HG02970 (cell line): ENCODE data around the gene ZSWIM1.

ENCODE experiments used
- ATAC-seq: cut with Tn5 transposase; IDR thresholded peaks from one replicate; pipeline ENCODE4 v1.9.1; 2021; ENCODE audit warnings: mild to moderate bottlenecking, moderate library complexity, moderate number of reproducible peaks; ENCODE audit not compliant: unreplicated experiment, low FRiP score

The ZSWIM1 gene

DNA sequence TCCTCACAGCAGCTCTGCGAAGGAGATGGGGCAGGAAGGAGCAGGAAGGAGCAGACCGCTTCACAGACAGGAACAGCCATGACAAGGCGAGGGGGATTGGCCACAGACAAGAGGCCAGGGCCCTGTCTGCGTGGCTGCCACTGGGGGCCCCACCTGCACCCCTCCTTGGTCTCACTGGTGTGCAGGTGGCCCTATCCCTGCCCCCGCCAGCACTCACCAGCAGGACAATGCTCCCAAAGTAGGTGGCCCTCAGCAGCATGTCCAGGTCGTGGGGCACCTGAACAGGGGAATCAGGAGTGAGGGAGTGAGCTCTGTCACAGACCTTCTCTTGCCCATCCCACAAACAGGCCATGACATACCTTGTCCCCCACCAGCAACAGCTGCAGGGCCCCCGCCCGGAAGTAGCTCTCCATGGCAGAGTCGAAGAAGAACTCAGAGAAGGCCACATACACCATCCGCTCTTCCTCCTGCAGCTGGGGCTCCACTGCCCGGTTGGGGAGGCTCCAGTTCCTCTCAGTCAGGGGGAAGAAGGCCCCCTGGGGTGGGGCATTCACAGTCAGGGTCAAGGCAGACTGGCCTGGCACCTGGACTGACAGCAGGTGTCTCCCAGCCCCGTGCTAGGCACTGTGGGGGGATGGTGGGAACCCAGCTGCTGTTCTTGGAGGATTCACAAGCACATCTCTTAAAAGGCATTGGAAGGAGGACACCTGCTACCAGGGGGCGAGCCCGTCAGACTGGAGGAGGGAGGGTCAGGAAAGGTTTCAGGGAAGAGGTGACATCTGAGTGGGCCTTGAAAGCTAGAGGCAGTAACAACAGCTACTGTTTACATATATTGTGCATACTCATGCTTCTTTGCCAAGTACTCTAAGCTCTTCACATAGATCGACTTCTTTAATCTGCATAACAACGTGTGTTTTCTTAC, 23.8 kb downstream of the ZSWIM1 start:
- ATAC-seq = no peak

GRCh38 chr20:45905505-45906079, 24.6 kb downstream of the ZSWIM1 start:
- no peak for ATAC-seq

GRCh38 chr20:45907219-45907948, 26.4 kb downstream of the ZSWIM1 start:
- ATAC-seq = no peak

DNA sequence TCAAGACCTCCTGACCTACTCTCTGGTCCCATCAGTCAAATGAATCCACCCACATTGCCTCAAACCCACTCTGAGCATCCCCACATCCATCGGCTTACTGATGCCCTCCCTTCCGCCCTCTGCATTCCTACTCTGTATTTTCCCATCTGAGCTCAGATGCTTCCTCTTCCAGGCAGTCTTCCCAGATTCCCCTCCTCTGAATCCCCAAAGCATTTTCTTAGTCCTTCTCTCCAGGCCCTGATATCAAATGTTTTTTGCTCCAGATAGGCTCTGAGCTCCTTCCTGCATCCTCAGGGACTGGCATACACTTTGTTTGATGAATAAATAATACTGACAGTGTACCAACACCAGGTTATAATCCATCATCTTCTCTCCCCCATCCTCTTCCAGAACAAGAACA, 27.1 kb downstream of the ZSWIM1 start:
- ATAC-seq = no peak

- ATAC-seq = no peak
Observed at GRCh38 chr20:45909336-45909808, 28.3 kb downstream of the ZSWIM1 start.

DNA sequence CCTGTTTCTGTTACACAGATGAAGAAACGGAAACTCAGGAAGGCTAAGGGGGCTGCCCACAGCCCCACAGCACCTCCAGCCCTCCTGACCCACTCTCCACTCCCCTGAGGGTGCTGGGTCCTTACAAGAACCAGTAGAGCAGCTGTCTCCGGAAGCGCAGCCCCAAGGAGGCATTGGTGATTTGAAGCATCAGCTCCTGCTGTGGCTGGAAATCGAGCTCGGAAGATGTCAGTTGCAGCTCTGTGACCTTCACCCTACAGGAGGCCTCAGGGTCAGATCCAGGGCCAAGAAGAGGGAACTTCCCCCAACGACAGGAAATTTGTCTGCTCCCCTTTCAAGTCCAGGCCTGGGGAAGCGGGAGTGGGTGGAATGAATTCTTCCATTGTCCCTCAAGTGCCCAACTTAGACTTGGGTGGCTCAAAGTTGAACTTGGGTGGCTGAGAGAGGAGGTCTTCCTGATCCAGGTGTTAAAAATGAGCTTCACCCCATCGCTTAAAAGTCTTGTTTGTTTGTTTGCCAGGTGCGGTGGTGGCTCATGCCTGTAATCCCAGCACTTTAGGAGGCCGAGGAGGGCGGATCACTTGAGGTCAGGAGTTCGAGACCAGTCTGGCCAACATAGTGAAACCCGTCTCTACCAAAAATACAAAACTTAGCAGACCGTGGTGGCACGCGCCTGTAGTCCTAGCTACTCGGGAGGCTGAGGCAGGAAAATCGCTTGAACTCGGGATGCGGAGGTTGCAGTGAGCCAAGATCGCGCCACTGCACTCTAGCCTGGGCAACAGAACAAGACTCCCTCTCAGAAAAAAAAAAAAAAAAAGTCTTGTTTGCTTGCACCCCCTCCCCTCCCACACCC, 29.0 kb downstream of the ZSWIM1 start:
- ATAC-seq = no peak

GRCh38 chr20:45910670-45911485, 29.9 kb downstream of the ZSWIM1 start:
- peak; percentile 91 for ATAC-seq

DNA sequence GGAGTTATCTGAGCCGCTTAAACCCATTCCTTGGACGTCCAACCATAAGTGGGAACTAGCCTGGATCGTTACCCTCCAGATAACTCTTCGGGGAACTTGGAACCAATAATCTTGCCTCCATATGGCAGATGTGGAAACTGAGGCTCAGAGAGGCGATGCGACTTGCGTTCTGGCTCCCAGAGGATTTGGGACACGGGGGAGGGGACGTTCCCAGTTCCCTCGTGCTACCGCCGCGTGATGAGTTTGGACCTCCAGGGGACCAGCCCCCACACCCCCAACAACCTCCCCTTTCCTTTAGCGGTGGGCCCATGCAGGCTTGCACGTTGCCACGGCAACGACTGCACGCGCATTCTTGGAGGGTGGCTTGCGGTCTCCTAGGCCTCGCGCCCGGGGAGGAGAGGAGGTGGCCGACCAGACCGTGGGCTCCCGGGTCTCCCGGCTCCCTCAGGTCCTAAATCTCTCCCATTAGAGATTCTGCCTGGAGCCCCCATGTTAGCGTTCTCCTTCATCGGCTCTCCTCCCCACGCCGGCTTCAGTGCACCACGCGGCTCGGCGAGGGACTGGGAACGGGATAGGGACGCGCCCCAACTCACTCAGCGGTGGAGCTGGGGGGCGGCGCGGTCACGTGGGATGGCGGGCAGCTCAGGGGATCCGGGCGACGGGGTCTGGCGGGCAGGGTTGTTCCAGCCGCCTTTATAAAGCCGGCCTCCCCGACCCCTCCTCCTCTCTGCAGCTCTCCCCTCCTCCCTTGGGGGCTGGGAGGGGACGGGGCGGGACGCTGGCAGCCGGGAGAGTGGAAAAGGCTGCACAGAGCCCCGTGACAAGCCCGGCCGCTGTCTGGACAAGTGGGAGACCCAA, 30.7 kb downstream of the ZSWIM1 start, which contains the start of gene PLTP:
PLTP (minus strand) TSS at position 670 of the 858 bp plus-strand sequence. CDS start 703 bp downstream, outside the sequence.
- ATAC-seq = no peak

DNA sequence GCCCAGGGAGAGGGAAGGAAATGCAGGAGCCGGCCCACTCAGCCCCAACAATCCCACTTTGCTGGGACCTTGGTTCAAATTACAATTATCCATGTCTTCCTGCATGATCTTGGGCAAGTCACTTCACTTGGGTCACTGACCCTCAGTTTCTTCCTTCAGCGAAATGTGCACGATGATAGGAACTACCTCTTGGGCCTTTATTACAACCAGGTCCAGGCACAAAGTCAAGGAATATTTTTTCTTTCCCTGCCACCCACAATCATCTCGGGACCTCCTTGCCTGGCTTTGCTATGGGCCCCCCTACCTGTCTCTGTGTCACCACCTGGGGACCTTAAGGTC, 31.3 kb downstream of the ZSWIM1 start:
- no peak for ATAC-seq

DNA sequence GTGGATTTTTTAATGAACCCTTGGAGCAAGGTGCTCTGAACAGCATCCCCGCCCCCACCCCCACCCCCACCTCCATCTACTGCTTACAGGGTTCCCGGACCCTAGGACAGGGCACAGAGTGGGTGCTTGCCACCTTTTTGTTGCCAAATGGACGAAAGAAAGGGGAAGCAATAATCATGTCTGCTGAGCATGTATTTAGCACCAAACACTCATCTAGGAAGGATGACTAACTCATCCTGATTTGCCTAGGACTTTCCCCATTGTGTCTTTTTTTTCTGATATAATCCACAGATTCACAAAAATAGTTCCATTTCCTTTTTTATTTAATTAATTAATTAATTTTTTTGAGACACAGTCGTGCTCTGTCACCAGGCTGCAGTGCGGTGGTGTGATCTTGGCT, 32.1 kb downstream of the ZSWIM1 start:
- ATAC-seq = no peak

GRCh38 chr20:45917790-45918141, 36.7 kb downstream of the ZSWIM1 start:
- ATAC-seq = no peak

- ATAC-seq = no peak
Observed at GRCh38 chr20:45918182-45918737, 37.2 kb downstream of the ZSWIM1 start.

- no peak for ATAC-seq
Observed at GRCh38 chr20:45918779-45919537, 37.9 kb downstream of the ZSWIM1 start.

DNA sequence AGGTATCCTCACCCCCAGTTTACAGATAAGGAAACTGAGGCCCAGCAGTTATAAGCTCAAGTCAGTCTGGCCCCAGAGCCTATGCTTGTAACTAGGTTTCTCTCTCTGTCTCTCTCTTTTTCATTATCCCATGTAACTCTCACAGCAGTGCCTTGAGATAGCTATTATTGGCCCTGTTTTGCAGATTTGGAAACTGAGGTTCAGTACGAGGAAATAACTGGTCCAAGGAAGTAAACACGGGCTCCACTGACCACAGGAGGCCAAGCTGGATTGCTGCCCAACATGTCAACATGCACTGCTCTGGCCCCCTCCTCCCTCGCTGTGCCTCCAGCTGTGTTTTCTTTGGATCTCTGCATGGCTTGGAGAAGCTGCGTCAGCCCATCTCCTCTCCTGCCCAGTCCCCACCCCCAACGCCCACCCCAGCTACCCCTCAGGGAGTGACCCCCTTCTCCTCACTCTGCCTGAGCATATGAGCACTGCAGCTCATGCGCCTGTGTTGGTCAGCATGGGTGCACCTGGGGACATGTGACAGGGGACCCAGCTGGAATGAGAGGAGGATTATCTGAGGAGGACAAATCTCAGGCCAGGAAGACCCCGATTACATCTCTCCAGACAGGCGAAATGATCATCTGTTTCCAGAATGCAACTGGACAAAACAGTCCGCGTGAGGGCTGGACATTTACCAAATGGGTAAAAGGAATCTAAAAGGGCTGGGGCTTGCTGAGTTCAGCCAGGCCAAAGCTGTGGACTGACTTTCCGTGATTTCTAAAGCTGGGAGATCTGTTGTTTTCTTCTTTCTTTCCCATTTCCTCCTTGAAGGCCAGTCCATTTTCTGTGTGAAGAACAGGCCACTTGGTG, 38.7 kb downstream of the ZSWIM1 start:
- ATAC-seq = no peak

DNA sequence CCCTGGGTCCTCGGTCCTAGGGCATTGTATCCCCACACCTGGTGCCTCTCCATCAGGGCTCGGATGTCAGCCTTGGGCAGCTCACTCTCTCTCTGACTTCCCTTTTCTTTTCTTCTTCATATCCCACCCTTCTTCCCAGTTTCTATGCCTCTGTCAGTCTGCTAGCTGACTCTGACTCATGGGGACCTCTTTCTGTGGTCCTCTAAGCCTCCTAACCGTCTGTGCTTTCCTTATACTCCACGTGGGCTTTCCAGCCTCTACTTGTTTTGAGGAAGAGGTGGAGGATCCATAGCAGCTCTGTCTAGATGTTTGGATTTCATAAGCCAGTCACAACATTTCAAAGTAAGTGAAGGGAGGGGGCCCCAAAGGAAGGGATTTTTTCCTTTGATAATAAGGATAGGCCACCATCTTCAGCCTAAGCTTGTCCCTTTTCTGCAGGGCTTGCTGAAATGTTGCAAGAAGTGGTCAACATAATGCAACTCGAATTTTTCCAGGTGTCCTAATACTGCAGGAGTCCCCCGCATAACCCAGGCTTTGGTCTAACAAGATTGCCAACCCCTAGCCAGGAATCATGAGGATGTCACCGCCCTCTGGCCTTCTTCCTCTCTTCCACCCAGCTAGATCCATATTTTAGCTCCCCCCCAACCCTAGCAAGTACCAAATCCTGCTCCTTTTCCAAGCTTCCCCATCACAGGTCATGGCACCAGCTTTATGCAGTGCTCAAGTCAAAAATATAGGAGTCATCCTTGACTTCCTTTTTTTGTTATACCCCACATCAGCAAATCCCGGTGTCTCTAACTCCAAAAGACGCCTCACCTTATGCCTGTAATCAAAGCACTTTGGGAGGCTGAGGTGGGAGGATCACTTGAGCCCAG, 39.7 kb downstream of the ZSWIM1 start:
- no peak for ATAC-seq
